ENCODE data around the gene CASQ2. TPM values are rescaled to one million over a fixed set of nuclear protein-coding genes. Genes with fewer than 3 reads are reported as not detected.

CASQ2 gene
- total RNA-seq (2014; rRNA removed; shearing (Covaris generic)): not detected in 2 replicates

DNA sequence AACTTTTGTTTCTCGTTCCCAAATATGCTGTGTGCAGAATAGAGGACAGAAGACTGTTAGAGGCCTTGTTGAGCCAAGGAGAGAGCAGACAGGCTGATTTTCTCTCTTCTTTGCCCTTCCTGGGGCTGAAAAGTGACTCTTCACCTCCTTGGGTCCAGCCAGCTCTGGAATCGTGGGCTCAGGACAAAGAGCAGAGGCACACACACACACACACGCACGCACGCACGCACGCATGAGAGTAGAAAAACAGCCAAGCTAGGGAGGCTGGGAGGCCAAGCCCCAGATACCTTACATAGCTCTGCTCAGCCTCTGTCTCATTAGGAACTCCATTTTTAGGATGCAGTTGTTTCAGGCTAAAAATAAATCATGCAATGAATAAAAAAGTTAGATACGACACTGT is at the start of gene CASQ2:
CASQ2 (minus strand) TSS at position 166 of the 400 bp plus-strand sequence. CDS start 173 bp downstream, outside the sequence.
- DNase-seq (ENCODE audit: low read depth): no peak

DNA sequence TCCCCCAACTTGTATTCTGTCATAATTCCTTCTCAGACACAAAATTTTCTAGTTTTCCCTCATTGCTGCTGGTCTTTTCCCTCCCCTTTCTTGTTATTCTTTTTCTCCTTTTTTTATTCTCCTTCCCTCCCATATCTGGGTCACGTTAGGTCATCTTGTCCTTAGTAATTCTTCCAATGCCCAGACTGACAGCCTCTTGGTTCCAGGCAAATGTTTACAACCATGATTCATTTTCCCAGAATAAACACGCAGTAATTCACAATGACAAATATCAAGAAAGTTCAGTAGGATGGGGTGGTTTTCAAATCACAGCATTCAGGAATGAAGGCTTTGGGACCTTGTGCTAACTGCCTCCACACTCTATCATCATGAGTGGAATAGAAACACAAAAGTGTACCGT is 47.2 kb upstream of the CASQ2 start:
- peak; percentile 44 for DNase-seq (ENCODE audit: low read depth)

DNA sequence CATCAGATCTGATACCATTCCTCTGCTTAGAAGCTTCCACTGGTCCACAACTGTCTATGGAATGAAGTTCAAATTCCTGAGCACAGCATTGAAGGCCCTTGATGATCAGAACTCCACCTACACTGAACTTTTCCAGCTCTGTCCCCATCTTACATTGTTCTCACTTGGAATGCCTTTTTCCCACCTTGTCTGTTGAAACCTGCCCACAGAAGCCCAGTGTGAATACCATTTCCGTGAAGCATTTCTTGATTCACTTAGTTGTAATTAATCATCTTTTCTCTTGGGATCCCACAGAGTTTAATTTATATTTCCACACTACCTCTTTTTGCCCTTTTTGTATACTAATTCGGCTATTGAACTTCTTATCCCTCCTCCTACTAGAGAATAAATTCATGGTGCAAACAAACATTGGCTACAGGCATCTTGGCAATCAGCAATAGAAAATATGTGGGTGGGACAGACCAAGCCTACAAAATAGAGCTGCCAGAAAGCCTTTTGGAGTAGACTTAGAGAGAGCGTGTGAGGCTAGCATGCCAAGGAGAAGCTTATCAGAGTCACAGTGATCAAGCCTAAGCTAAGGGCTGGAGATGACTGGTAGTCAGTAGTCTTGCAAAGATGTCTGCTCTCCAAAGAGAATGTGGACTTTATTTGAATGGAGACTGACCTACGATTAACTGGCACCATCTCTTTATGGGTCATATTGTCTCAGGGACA is 46.3 kb upstream of the CASQ2 start:
- no peak for DNase-seq (ENCODE audit: low read depth)

DNA sequence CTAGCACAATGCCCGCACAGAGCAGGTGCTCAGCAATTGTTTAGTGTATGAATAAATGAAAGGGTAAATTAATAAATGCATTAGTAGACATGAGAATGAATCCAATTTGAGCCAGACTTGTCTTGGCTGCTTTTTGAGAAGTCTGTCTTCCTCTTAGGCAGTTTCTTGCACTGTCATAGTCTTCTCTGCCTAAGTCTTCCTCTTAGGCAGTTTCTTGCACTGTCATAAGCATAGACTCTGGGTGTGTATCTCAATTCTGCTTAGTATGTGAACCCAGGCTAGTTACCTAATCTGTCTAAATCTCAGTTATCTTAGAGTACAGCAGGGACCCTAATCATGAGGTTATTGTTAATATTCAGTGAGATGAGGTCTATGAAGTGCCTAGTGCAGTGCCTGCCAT is 45.2 kb upstream of the CASQ2 start:
- no peak for DNase-seq (ENCODE audit: low read depth)

DNA sequence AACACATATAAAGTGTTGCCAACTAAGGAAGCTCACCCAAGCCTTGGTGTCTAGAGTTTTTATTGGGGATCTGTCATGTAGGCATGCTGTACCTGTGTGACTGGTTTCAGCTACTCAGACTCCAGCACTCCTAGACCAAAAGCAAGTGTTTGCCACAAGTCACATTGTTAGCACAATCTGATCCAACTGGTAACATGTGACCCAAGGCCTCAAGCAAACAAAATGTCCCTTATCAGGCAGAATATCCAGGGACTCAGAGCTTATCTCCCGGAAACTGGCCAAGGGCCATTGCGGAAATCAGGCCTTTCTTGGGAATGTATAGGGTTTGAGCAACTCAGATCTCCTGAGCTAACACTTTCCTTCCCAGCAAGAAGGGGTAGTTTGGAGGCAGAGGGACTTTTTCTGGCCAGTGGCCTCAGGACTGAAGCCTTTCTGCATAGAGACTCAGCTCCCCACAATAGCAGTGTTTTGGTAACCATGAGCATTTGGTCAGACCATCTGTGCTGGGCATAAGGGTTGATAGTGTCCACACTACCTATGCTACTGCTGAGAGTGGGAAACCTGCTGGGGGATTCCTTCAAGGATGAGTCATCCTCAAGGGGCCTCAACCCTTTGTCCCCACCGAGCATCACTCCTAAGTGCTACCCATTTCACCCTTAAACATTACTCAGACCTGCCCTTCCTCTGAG is 42.8 kb upstream of the CASQ2 start:
- DNase-seq (ENCODE audit: low read depth): no peak

DNA sequence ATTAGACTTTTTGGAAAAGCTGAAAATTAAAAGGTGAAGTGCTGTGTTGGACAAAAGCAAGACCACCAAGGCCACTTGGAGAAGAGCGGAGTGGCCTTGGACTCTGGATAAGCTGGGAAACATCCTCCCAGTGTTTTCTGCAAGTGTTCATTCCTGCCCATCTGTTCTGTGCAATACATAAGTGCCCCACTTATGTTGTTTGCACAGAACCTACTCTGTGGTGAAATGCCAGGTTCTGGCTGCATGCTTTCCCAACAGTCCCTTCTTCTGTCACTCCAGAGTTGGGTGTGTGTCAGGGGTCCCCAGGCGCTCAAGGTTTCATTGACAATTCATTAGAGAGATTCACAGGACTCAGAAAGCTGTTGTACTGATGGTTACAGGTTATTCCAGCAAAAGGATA is 42.1 kb upstream of the CASQ2 start:
- no peak for DNase-seq (ENCODE audit: low read depth)

DNA sequence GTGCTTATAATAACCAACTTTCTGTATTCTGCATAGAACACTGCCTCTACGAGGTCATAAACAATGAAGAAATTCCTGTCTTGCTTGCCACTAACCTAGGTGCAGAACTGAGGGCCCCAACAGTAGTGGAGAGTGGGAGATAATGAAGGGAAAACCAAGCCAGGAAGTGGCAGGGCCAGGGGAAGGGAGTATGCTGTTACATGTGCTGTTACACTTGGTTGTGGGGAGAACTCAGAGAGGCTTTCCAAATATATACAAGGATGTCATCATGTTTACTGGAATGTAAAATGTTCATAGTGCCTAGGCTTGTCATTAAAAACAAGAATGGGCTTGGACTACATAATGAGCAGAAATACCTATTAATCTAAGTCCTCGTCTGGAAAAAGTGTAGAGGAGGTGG is 41.3 kb upstream of the CASQ2 start:
- DNase-seq (ENCODE audit: low read depth): no peak

DNA sequence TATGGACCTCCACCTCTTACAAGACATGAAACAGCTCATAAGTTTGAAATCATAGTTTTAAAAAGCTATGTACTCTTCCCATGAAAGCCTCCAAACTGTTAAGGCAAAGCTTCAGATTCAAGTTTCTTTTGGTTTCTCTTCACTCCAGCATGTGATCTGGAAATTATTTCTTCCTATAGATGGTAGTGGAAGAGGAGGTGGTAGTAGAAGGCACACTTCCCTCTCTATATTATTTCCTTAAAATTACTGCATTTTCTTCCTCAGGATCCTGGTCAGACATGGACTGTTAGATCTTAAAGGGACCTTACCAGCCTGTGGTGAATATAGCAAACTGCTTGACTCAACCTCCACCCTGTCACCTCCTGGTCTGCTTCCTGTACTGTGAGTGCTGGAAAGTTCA is 40.6 kb upstream of the CASQ2 start:
- no peak for DNase-seq (ENCODE audit: low read depth)

DNA sequence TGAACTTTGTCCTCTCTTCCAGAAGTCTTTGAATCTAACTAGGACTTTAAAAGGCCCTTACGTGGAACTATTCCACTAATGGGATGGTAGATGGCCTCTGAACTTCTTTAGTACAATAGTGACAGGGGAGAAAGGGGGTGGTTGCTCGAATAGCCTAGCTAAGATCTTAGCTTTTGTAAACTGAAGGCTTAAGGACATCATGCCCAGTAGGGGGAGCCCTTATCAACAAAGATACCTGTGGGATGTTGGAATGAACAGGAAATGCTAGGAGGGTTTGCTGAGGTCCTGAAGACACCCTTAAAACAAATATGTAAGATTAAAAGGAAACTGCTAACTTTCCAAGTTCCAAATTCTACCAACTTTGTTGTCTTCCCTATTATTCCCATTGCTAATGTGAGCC is 39.2 kb upstream of the CASQ2 start:
- peak; percentile 70 for DNase-seq (ENCODE audit: low read depth)

DNA sequence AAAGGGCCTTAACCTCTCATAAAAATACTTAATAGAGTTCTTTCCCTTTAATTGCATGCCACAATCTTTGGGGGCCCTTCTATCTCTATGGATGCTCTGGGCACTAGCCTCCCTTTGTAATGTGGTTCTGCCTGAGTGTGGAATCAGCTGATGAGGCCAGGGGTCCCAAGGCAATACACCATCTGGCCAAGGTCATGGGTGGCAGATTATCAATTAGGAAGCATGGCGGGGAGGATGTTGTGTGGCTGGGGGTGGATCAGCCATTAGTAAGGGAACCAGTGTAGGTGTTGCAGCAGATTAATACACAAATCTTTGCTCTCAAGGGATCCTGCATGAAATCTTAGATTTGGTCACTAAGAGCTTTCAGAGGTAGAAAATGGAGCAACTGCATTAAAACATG is 37.1 kb upstream of the CASQ2 start:
- no peak for DNase-seq (ENCODE audit: low read depth)

DNA sequence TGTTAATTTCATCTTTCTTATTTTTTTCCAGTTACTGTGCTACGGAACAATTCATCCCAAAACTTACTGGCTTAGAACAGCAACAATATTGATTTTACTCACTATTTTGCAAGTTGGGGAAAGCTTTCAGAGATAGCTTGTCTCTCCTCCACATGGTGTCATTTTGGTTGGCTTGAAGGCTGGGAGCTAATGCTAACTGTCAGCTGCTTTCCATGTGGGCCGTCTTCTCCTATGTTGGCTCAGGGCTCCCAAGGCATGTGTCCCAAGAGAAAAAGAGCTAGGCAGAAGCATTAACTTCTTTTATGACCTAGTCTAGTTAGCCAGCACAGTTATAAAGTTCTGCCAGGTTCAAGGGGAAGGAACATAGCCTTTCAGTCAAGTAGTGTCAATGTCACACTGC is 33.9 kb upstream of the CASQ2 start:
- no peak for DNase-seq (ENCODE audit: low read depth)

DNA sequence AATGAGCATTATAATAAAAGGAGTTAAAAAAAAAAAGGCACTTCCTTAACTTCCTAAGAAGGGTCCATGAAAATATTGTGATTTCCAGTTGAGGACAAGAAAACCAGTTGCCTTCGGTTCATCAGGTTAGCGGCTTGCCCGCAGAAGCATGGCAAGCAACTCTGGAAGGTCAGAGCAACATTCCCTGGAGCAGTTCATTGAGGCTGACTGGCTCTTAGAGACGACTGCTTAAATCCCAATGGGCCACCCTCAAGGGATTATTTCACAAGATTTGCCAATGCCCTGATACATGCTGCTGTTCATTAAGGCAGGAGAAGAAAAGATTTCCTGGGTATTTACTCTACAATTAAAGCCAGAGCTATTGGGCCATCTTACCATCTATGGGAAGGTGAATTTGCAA is 29.0 kb upstream of the CASQ2 start:
- DNase-seq (ENCODE audit: low read depth): no peak

DNA sequence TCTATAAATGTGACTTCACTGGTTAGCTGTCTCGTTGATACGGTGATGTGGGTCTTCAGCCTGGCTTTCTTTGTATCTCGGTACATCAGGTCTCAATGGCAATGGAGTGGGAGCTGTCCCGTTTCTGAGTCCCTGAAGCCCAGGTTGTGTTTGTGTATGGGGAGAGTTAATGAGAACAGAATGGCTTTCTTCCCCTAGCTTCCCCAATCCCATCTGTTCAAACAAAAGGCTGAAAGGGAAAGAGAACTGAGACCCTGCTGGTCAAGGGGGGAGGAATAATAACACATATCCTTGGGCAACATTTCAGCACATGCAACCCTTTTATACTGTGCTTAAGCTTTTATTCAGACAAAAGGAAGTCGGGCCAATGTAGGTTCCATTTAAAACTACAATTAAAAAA is 28.4 kb upstream of the CASQ2 start:
- no peak for DNase-seq (ENCODE audit: low read depth)

DNA sequence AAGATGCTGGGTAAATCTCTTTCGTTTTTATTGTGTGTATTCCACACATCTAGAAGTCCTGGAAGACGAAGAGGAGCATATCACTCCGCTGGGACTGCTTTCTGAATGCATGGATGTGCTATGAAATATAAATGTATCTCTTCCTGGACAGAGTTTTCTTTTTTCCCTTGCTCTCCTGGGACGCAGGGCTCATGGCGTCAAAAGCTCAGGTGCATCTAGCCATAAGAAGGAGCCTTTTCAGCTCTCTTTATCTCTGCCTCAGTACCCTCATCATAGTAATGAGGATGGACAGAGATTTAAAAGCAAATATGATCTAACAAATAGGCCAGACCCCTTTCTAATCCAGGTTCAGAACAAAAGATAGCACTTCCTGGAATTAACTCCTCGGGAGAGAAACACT is 27.5 kb upstream of the CASQ2 start:
- DNase-seq (ENCODE audit: low read depth): no peak

DNA sequence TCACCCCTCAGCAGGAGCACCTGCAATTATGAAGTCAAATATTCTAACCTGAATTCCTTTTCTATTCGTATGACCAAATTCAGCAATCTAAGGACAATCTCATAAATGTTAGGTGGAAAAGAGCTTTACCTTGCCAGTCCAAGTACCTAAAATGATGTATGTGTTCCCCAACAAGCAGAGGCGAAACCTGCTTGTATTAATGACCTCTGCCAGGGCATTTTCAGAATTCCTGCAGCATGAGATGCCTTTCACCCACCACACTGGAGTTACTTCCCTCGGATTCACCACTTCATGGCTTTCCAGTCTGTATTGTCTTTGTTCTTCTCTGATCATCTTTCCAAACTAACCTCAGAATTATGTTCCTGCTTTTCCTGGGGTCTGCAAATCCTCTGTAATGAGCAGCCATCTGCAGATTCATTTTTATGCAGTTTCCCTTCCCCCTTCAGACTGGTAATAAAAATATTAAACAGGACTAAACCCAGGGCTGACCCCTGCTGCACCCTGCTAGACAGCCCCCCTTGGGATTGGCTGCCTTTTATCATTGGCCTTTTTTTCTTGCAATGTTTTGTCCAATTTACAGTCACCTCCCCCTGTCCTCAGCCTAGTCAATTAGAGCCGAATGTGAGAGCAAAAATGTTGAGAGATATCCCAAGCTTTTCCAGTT is 26.6 kb upstream of the CASQ2 start:
- no peak for DNase-seq (ENCODE audit: low read depth)

DNA sequence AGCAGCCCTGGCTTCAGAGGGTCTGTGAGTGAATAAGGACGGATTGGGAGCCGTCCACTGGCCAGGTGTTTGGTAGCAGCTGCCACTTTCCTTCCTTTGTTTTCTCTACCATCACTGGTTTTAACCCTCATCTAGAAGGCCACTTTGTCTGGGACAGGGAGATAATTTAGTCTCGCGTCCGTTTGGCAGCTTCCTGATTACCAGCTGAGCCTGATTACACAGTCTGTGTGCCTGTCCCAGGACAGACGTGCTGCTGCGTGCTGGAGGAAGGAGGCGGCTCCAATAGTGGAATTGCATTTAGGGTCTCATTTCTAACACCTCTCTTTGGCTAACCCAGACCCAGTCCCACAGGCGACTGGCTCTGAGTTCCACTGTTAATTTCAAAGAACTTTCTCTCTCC is 24.6 kb upstream of the CASQ2 start:
- no peak for DNase-seq (ENCODE audit: low read depth)

DNA sequence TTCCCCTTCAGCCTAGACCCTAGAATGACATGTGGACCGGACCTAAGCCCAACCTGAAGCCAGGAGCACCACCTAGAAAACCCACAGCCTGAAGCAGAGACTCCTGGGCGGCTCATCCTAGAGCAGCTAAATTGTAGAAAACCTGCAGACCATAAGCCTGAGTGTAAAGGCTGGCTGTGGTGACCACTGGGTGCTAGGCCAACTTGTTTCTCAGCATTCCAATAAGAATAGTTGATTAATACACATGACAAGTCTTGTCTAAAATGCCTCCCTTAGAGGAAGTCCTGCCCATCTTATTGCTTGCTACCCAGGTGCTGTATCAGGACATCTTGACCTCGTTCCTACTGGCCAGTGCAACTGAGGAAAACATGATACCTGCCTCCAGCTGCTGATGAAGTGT is 23.3 kb upstream of the CASQ2 start:
- DNase-seq (ENCODE audit: low read depth): no peak

DNA sequence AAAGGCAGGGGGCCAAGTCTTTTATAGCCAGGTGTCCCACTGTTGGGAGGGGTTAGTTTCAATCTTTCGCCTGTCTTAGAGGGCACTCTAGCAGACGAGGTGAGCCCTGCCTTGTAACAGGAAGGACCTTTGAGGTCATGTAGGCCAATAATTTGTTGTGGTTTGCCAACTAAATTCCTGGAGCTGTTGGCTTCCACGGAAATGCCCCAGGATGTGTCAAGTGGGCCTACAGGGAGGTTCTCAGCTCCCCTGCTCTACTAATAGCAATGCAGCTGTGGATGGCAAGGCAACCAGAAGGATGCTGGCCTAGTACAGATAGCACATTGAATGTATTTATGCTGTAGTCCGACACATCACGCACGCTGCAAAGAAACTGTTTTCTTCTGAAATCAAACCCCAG is 22.3 kb upstream of the CASQ2 start:
- peak; percentile 4 for DNase-seq (ENCODE audit: low read depth)

DNA sequence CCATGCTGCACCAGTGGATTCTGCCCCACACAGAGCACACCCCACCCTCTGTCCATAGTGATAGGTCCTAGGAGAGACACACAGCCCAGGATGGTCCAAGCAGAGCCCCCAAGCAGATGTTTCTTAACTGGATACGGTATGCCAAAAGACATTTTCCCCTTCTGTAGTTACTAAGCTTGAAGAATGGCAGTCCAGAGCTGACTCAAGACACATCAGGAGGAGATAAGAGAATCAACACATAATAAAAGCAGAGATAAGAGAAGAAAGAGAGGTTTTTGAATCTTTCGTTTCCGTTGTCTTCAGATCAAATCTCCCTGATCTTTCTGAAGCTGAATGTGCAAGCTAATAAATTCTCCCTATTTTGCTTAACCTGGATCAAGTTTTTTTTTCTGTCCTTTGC is 21.8 kb upstream of the CASQ2 start:
- no peak for DNase-seq (ENCODE audit: low read depth)

DNA sequence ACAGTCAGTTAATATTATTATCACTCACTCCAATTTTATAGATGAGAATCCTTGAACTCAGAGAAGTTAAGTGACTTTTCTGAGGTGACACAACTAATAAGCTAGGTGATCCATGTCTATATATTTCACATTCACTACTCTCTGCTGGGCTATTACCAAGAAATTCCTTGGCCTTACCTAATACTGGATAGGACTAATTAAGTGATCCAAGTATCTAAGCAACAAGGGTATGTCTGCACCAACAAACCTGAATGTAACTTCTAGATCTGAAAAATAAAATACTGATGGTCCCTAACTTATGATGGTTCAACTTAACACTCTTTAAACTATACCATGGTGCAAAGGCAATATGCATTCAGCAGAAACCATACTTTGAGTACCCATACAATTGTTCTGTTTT is 14.8 kb upstream of the CASQ2 start:
- no peak for DNase-seq (ENCODE audit: low read depth)

DNA sequence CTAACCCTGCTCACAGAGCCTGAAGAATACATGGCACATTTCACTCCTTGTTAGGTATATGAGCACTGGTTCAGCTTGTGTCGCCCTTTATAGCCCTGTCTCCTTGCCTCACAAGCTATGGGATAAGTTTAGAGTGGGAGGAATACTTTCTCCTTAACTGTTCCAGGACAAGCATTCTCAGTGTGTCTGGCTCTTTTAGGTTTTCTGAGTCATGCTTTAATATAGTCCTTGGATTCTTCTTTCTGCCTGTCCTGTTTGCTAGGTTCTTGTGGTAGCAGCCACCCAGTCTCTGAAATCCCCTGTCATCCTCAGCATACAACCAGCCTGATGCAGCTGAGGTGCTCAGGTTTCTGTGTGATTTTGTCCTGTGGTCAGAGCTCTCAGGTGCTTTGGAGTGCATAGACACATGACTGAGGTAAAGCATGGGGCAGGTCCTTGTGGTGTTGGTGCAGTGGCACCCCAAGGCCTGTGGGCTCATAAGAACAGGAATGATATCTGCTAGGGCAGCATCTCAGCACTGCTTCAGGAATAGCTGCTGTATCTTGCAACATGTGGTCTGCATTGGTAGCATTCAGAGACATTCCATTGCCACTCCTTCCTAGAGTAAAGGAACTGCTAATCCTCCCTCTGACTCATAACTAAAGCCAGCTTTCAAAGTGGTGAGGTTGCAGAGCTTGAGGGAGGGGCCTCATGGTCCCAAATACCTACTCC is 14.2 kb upstream of the CASQ2 start:
- peak; percentile 76 for DNase-seq (ENCODE audit: low read depth)

DNA sequence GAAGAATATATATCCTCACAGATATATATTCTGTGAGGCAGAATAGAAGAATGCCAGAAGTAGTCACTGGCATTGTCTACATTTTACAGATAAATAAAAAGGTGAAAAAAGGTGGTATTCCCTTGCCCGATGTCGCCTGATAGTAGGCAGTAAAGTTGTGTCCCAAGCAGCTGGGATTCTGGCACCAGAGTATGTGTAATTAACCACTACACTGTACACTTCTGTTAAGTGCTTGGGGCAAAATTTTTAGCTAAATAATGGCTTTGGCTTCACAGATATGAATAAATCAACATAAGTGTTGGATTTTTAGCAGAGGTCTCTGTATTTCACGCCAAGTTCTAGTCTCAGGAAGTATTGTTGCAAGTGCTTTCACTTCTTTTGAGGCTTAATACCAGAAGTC is 13.3 kb upstream of the CASQ2 start:
- DNase-seq (ENCODE audit: low read depth): no peak

DNA sequence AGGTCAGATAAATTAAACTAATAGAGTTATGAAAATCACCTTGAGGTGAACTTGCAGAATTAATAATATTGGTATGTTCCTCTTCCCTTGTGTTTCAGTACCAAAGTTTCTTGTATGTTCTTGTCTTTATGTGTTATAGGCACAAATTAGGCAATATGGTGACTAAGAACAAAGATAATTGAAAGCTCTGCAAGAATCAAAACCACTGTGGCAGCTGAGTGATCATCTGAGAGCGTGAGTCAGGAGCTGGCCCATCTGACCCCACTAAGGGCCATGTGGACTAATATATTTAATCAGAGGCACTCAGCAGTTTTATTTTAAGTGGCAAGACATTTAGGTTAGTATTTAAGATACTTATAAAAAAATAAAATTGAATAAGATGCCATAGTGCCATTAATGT is 12.8 kb upstream of the CASQ2 start:
- DNase-seq (ENCODE audit: low read depth): peak; percentile 57
